Choroid plexus epithelial cell (primary cell): ENCODE results near the gene SMLR1.
A peak's percentile ranks its signal among the peaks of the same experiment; 100 is the strongest.

Experiments
- DNase-seq: peaks from one replicate; pipeline ENCODE4 v3.0.0-alpha.2; 2010; ENCODE audit warnings: low read depth
- H3K4me3 ChIP-seq: 2 replicates; pipeline ENCODE4 v1.5.1; 2011; ENCODE audit warnings: low read depth, mild to moderate bottlenecking, control low read depth, low read length, moderate library complexity
- TF ChIP-seq, protein P1 (sequence below): conservative IDR thresholded peaks from 2 replicates; pipeline ENCODE4 v1.5.1; 2011; ENCODE audit warnings: low read depth, mild to moderate bottlenecking, control low read depth, inconsistent platforms, low read length, moderate library complexity

Gene SMLR1

DNA sequence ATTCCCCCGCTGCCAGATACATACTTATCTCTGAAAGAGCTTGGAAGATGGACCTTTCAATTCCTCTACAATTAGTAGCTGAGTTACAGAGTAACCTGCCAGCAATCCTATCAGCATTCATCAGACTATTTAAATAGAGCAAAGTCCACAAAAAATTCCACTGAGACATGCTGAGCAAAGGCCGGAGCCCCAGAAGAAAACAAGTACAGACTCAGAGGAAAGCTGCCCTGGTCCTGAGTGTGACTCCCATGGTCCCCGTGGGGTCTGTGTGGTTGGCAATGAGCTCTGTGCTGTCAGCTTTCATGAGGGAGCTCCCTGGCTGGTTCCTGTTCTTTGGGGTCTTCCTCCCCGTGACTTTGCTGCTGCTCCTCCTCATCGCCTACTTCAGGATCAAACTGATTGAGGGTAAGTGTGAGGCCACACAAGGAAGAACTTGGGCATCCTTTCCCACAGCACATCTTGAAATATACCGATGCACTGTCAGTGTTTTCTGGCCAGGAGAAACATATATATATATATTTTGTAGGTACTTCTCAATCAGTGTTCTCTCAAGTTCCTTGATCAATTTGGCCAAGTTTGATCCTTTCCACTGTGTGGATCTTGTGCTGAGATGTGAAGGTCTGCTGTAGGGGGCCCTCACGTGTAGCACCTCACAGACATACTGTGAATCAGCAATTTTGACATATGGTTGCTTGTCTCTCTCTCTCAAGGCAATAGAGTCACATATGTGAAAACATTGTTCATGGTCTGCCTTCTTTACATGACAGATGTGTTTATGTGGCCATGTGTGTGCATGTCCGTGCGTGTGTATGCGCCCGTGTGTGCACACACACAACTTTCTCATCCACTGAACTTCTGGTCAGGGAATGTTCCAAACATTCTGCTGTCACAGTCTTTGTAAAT is at the start of gene SMLR1:
Gene SMLR1 (plus strand): TSS at position 160 of the 903 bp plus-strand sequence. CDS start 8 bp downstream, at position 168.
- TF ChIP-seq, protein P1, sequence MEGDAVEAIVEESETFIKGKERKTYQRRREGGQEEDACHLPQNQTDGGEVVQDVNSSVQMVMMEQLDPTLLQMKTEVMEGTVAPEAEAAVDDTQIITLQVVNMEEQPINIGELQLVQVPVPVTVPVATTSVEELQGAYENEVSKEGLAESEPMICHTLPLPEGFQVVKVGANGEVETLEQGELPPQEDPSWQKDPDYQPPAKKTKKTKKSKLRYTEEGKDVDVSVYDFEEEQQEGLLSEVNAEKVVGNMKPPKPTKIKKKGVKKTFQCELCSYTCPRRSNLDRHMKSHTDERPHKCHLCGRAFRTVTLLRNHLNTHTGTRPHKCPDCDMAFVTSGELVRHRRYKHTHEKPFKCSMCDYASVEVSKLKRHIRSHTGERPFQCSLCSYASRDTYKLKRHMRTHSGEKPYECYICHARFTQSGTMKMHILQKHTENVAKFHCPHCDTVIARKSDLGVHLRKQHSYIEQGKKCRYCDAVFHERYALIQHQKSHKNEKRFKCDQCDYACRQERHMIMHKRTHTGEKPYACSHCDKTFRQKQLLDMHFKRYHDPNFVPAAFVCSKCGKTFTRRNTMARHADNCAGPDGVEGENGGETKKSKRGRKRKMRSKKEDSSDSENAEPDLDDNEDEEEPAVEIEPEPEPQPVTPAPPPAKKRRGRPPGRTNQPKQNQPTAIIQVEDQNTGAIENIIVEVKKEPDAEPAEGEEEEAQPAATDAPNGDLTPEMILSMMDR = no peak
- no peak within 1 kb of the TSS for H3K4me3 ChIP-seq
- no peak for DNase-seq

DNA sequence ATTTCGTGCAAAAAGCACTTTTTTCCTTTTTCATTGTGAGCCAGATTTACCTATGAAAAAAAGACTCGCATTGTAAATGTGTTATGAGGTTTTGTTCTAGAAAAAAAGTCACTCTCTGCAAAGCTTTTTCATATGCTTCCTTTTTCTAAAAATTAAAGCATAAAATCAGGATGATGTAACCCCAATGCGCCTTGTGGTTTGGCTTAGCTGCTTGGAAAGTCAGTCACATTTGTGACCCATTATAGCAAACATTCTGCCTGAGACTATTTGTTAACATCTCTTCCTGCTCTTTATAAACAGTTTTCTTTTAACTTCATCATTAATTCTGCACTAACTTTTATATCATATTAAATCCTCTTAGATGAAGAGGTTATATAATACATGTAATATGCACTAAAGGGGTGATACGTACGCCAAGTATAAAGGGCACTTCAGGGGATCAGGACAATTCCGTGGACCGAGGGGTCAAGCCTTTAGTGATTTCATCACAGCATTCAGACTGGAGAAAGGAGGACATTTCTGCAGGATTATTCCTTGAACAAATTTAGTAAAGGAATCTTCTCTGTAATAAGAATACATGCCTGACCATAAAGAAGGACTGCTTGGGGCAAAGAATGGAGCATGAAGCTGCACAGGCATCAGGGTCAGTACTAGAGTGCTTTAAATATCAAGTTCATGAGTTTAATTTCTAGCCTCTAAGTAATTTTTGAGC is 48.1 kb upstream of the SMLR1 start:
- TF ChIP-seq, protein P1 = no peak
- H3K4me3 ChIP-seq = no peak overlapping the region
- peak; percentile 81 for DNase-seq

DNA sequence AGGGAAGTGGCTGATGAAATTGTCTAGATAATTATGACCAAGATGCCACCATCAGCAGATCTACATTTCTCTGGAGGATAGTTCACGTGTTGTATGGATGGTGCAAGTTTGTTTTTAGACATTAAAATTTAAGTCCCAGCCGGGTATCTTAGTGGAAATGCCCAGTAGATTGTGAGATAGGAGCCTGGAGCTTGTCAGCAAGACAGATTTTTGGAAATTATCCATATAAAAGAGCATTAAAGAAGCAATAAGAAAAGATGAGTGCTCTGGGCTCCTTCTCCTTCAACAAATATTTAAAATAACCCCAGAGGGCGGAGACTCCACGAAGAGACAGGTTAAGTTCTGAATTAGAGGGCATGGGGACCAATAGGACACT is 47.6 kb upstream of the SMLR1 start:
- TF ChIP-seq, protein P1 = no peak
- no peak overlapping the region for H3K4me3 ChIP-seq
- DNase-seq = no peak

DNA sequence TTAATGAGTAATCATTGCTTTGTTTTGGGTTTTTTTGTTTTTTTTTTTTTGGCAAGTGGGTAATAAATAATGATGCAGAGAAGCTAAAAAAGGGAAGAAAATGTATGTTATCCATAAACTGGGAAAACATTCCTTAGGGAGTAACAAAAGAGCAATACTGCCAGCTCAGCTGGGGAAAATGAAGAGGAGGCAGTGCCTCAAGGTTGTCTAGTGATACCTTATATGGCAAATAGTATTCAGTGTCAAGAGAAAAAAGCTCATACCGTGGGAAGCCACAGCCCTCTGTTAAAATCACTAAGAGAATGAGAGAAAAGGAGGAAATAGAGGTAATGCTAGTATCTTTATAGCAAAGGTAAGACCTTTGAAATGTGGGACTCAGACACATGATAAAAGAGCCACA is 47.1 kb upstream of the SMLR1 start:
- no peak overlapping the region for H3K4me3 ChIP-seq
- no peak for DNase-seq
- TF ChIP-seq, protein P1 = no peak

DNA sequence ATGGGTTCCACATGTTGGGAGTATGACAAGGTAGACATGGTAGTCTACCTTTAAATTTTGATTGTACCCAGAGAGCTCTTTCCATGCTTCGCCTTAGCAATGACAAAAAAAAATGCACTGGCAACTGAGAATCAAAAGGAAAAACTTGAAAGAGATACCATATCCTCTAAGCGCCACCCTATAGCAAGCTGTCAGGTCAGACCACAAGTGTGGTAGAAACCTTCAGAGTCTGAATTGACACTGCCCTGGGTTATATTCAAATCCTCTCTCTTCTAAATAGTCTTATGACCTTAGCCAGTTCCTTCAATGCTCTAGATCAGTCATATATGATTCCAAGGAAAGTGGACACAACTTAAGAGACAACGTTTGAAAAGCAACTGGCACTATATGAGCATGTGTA is 45.6 kb upstream of the SMLR1 start:
- DNase-seq = no peak
- H3K4me3 ChIP-seq = no peak overlapping the region
- TF ChIP-seq, protein P1 = no peak

DNA sequence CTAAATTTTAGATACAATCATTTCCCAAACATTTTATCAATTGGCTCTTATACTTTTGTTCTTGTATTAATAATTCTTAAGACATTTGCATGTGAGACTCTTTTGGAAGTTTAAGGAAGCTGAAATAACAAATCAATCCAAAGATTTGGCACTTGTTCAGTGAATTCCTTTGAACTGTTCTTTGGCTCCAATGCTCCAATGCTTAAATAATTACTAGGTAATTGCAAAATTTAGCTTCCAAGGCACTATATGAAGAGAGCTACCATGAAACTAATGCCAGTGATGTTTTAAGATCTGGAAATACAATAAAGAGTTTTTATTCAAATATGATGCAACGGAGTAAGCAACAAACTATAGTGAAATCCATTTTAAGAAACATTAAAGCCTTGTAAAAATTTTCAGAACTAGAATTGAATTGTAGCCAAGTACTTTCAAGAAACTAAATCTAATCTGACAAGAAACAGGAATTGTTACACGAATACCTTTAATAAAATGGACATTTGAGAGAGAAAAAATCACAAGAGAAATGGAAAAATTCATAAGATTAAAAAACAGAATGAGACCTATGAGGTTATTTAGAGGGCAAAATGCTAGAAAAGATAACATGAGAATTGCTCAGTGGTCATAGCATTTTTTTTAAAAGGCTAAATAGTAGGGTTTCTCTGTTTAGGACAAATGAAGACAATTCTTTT is 43.6 kb upstream of the SMLR1 start:
- peak; percentile 28 for DNase-seq
- TF ChIP-seq, protein P1 = no peak
- no peak overlapping the region for H3K4me3 ChIP-seq
